HG03432 (cell line): ENCODE measurements around the gene ZMYND12.

Experiments used
- ATAC-seq: cut with Tn5 transposase; IDR thresholded peaks from one replicate; pipeline ENCODE4 v1.9.1; 2021; ENCODE audit warnings: mild to moderate bottlenecking, moderate library complexity; ENCODE audit not compliant: unreplicated experiment

Gene ZMYND12

GRCh38 chr1:42392967-42393848 lies 62.6 kb downstream of the ZMYND12 start:
- no peak for ATAC-seq

GRCh38 chr1:42392255-42392654 lies 63.6 kb downstream of the ZMYND12 start:
- no peak for ATAC-seq

GRCh38 chr1:42386051-42386450 lies 69.8 kb downstream of the ZMYND12 start:
- ATAC-seq = no peak

- no peak for ATAC-seq
These were observed 70.5 kb downstream of the ZMYND12 start for GRCh38 chr1:42385283-42385682.

- ATAC-seq = no peak
These were observed 74.5 kb downstream of the ZMYND12 start for GRCh38 chr1:42381280-42381673.

- ATAC-seq = peak; percentile 93
These were observed 75.1 kb downstream of the ZMYND12 start, which contains the start of gene RIMKLA for GRCh38 chr1:42380586-42381279. Gene RIMKLA (plus strand): TSS chr1:42380792. CDS start chr1:42380935, 143 bp downstream.
